GM12878 (cell line): ENCODE results near the gene COQ10B. TPM values are rescaled to one million over a fixed set of nuclear protein-coding genes. Genes with fewer than 3 reads are reported as not detected.

ENCODE experiments used
- ATAC-seq: fragments of 200-7000 bp; cut with Tn5 transposase; 3 replicates; pipeline ENCODE4 v1.9.1; 2020; ENCODE audit warnings: mild to moderate bottlenecking, moderate library complexity
- BruUV-seq: library from RNA; stranded (reverse); fragments of 400-500 nt; replicated peaks from 2 replicates; lab custom pipeline; 2021; lab: Mats Ljungman, UMichigan
- CTCF ChIA-PET: fragments of 300-600 bp; sonication (Branson Sonifier 250); formaldehyde crosslinking; extraction: SDS; loops from one replicate; lab custom pipeline; 2021; ENCODE audit warnings: inconsistent platforms; lab: Yijun Ruan, JAX
- POLR2A ChIA-PET: fragments of 350-600 bp; formaldehyde crosslinking; extraction: SDS; loops from one replicate; lab custom pipeline; 2021; ENCODE audit warnings: inconsistent platforms; lab: Charles Lee
- RAD21 ChIA-PET: fragments of 300-600 bp; sonication (Branson Sonifier 250); formaldehyde crosslinking; loops from one replicate; lab custom pipeline; 2023; ENCODE audit warnings: antibody characterized with exemption; ENCODE audit not compliant: unreplicated experiment; lab: Charles Lee
- SMC1A ChIA-PET: fragments of 300-600 bp; sonication (Branson Sonifier 250); formaldehyde crosslinking; loops from one replicate; lab custom pipeline; 2023; ENCODE audit not compliant: unreplicated experiment, uncharacterized antibody; lab: Charles Lee
- DNase-seq: peaks from one replicate; pipeline ENCODE4 v3.0.0-alpha.2; 2011; ENCODE audit warnings: low read depth, low spot score
- FAIRE-seq: peaks from 3 replicates; lab custom pipeline; 2011; peaks lifted over from hg19 to GRCh38; lab: Jason Lieb, UNC
- H2AFZ ChIP-seq: 2 replicates; pipeline ENCODE4 v1.6.0; 2011; ENCODE audit warnings: low read depth, low read length, control low read depth; ENCODE audit not compliant: control insufficient read depth
- H3K27ac ChIP-seq: 2 replicates; pipeline ENCODE4 v1.5.1; 2011; ENCODE audit warnings: control low read depth; ENCODE audit not compliant: control insufficient read depth, insufficient read depth
- H3K27me3 ChIP-seq, 2 experiments: replicated peaks in 1 of 2; 2 replicates each; pipeline versions ENCODE4 v1.6.0 to v1.6.1; 2011; ENCODE audit warnings: low read length in 1 of 2; ENCODE audit not compliant: control insufficient read depth in 2 of 2, insufficient read depth in 2 of 2
- H3K36me3 ChIP-seq, 2 experiments: 2 replicates each; pipeline ENCODE4 v1.5.1; 2011; ENCODE audit warnings: low read length in 1 of 2; ENCODE audit not compliant: control insufficient read depth in 2 of 2, insufficient read depth in 2 of 2
- H3K4me1 ChIP-seq: 2 replicates; pipeline ENCODE4 v1.6.1; 2011; ENCODE audit warnings: mild to moderate bottlenecking, low read length, moderate library complexity, mixed read lengths; ENCODE audit not compliant: control insufficient read depth, insufficient read depth
- H3K4me2 ChIP-seq: 2 replicates; pipeline ENCODE4 v1.6.0; 2011; ENCODE audit warnings: control low read depth; ENCODE audit not compliant: control insufficient read depth, insufficient read depth
- H3K4me3 ChIP-seq: fragments of 200-600 bp; sonication (generic); 2 replicates; pipeline ENCODE4 v1.5.1; 2016
- H3K79me2 ChIP-seq: 2 replicates; pipeline ENCODE4 v1.6.0; 2011; ENCODE audit warnings: low read length; ENCODE audit not compliant: control insufficient read depth, insufficient read depth
- H3K9ac ChIP-seq: 2 replicates; pipeline ENCODE4 v1.8.0; 2011; ENCODE audit warnings: low read length, control low read depth, mixed read lengths; ENCODE audit not compliant: control insufficient read depth, insufficient read depth
- H3K9me3 ChIP-seq: replicated peaks from 3 replicates; pipeline ENCODE4 v1.5.1; 2011; ENCODE audit warnings: mild to moderate bottlenecking, low read length; ENCODE audit not compliant: control insufficient read depth, insufficient read depth
- H4K20me1 ChIP-seq: 2 replicates; pipeline ENCODE4 v1.6.0; 2011; ENCODE audit not compliant: control insufficient read depth, insufficient read depth
- ATF2 ChIP-seq: IDR thresholded peaks from 2 replicates; pipeline ENCODE4 v1.6.1; 2012; ENCODE audit warnings: low read length, inconsistent platforms
- BCL11A ChIP-seq: IDR thresholded peaks from 2 replicates; pipeline ENCODE4 v1.6.1; 2011; ENCODE audit warnings: low read depth, low read length
- BRCA1 ChIP-seq: IDR thresholded peaks from 2 replicates; pipeline ENCODE4 v1.6.1; 2011; ENCODE audit warnings: low read depth, low read length, improper control_type of control experiment
- IRF4 ChIP-seq: IDR thresholded peaks from 2 replicates; pipeline ENCODE4 v1.6.1; 2011; ENCODE audit warnings: low read depth, low read length
- MEF2B ChIP-seq: fragments of 450-650 bp; IDR thresholded peaks from 2 replicates; pipeline ENCODE4 v1.6.1; 2018; ENCODE audit warnings: mild to moderate bottlenecking, moderate library complexity; ENCODE audit not compliant: partially characterized antibody, poor library complexity, severe bottlenecking
- MTA3 ChIP-seq: IDR thresholded peaks from 2 replicates; pipeline ENCODE4 v1.6.1; 2012; ENCODE audit warnings: low read length, inconsistent platforms, borderline replicate concordance
- MYB ChIP-seq: fragments of 150-350 bp; IDR thresholded peaks from 2 replicates; pipeline ENCODE4 v1.6.1; 2014; ENCODE audit warnings: mild to moderate bottlenecking, low read depth, low read length, borderline replicate concordance
- MYC ChIP-seq: IDR thresholded peaks from 2 replicates; pipeline ENCODE4 v1.6.1; 2011; ENCODE audit warnings: mild to moderate bottlenecking, low read length, moderate library complexity, inconsistent platforms; ENCODE audit not compliant: insufficient read depth, insufficient replicate concordance, insufficient read length, severe bottlenecking
- NFIC ChIP-seq: IDR thresholded peaks from 2 replicates; pipeline ENCODE4 v1.6.1; 2012; ENCODE audit warnings: low read depth, mild to moderate bottlenecking, inconsistent platforms, low read length, moderate library complexity
- RB1 ChIP-seq: fragments of 450-650 bp; formaldehyde crosslinking; IDR thresholded peaks from 2 replicates; pipeline ENCODE4 v1.6.1; 2017; ENCODE audit warnings: mild to moderate bottlenecking, borderline replicate concordance
- RUNX3 ChIP-seq: IDR thresholded peaks from 2 replicates; pipeline ENCODE4 v1.6.1; 2012; ENCODE audit warnings: low read length, inconsistent platforms
- ZNF217 ChIP-seq: fragments of 450-650 bp; IDR thresholded peaks from 2 replicates; pipeline ENCODE4 v1.6.1; 2017; ENCODE audit warnings: antibody characterized with exemption, mild to moderate bottlenecking
- WGBS: methylation state at CpG from one replicate; pipeline ENCODE4 v1.1.6; 2016; ENCODE audit warnings: low lambda C conversion rate; ENCODE audit not compliant: insufficient replicate concordance, insufficient coverage; ENCODE audit errors: missing lambda C conversion rate; 5-methylcytosine and 5-hydroxymethylcytosine counted together
- in situ Hi-C: fragments of 300-500 bp; cut with MboI; formaldehyde crosslinking; loops from 9 replicates; pipeline ENCODE4 v1.14.3; 2018; ENCODE audit warnings: mixed read lengths
- intact Hi-C: fragments of 100-400 bp; cut with micrococcal nuclease; formaldehyde crosslinking; loops from one replicate; pipeline ENCODE4 v1.14.2; 2022; ENCODE audit not compliant: unreplicated experiment
- polyA plus RNA-seq, 11 experiments: library from polyadenylated mRNA; depleted of rRNA in 4 of 11; unstranded in 6 of 11; stranded (reverse) in 5 of 11; fragments of >200 nt; fragmentation: Nextera tagmentation in 4 of 11; fragmentation: Illumina TruSeq in 1 of 11; extraction: Ambion mirVana in 4 of 11; extraction: Trizol in 1 of 11; gene quantifications; 1 replicate in 1 of 11; 2 replicates in 10 of 11; pipeline versions ENCODE4 v1.2.1 to v1.2.3, GENCODE V29; 2011 to 2016; ENCODE audit warnings: inconsistent platforms in 2 of 11, missing spikeins in 2 of 11, low read depth in 1 of 11
- total RNA-seq, 4 experiments: library from RNA; depleted of rRNA in 3 of 4; stranded (reverse); fragments of >200 nt in 3 of 4; fragmentation: Illumina TruSeq in 1 of 4; extraction: Trizol in 1 of 4; gene quantifications; 2 replicates each; pipeline versions ENCODE4 v1.2.1 to v1.2.3, GENCODE V29; 2013 to 2021

The COQ10B gene
- total and polyA plus RNA-seq, 10 of the 15 experiments (the other 5 are each of a cell fraction or from before 2014, with no cell fraction given), result 3.6 to 23.2 (median 13.2) TPM

DNA sequence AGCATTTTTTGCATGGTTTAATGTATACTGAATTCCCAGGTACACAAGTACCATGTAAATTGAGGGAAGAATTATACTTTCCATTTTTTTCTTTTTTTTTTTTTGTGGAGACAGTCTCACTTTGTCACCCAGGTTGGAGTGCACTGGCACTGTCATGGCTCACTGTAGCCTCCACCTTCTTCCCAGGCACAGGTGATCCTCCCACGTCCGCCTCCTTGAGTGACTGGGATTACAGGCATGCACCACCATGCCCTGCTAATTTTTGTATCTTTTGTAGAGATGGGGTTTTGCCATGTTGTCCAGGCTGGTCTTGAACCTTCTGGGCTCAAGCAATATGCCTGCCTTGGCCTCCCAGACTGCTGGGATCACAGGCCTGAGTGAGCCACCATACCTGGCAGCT, 50.6 kb downstream of the COQ10B start:
- CTCF ChIA-PET, result interaction anchor here (0.6 kb wide), 1 partner anchor 54 kb away, joined by 3 read pairs; no protein-coding TSS in a partner anchor
- H3K4me1 ChIP-seq, result no peaks in the 10 kb centered on the region
- DNase-seq (no peak), ATAC-seq (no peak), FAIRE-seq (no peak)
- no peak overlapping the region for H3K4me2 ChIP-seq
- no peaks in the 10 kb centered on the region for H3K9me3 ChIP-seq
- in situ Hi-C loops (no loop called here), intact Hi-C loops (no loop called here)
- POLR2A ChIA-PET, result interaction anchor here (0.6 to 12.1 kb wide), 3 partner anchors 11 to 1378 kb away, joined by 3 to 156 read pairs (median 3); partner anchors contain the start of gene MOB4
- H3K27me3 ChIP-seq, result no peaks in the 10 kb centered on the region
- no peak for TF ChIP-seq MYB
- no peak for TF ChIP-seq RUNX3
- no peak for TF ChIP-seq MEF2B
- TF ChIP-seq MTA3, result no peak
- no peak for TF ChIP-seq ATF2
- no peak for TF ChIP-seq BCL11A
- TF ChIP-seq RB1, result no peak
- no peak for TF ChIP-seq BRCA1
- no peak for TF ChIP-seq ZNF217
- TF ChIP-seq IRF4, result no peak
- TF ChIP-seq MYC, result no peak
- no peak for TF ChIP-seq NFIC
- no TSS peak for BruUV-seq
- peaks cover 54% of the 10 kb centered on the region for H3K79me2 ChIP-seq
- WGBS, result 100% methylated on average over 2 of the region's 2 CpGs
- RAD21 ChIA-PET, result interaction anchor here (1.1 kb wide), 1 partner anchor 73 kb away, joined by 4 read pairs; no protein-coding TSS in a partner anchor
- peaks cover 2 to 17% of the 10 kb centered on the region in 2 experiments for H3K36me3 ChIP-seq
- SMC1A ChIA-PET, result interaction anchor here (3.5 to 5.0 kb wide), 2 partner anchors 10 to 12 kb away, joined by 14 to 34 read pairs; partner anchors contain the start of gene MOB4
- H3K4me3 ChIP-seq, result no peak overlapping the region
- H4K20me1 ChIP-seq, result no peaks in the 10 kb centered on the region
- H3K27ac ChIP-seq, result no peak overlapping the region
- H3K9ac ChIP-seq, result no peak overlapping the region
- no peak overlapping the region for H2AFZ ChIP-seq
